ENCODE data around the gene RPTOR. TPM values are rescaled to one million over a fixed set of nuclear protein-coding genes. Genes with fewer than 3 reads are reported as not detected.

RPTOR gene
- total RNA-seq, 4 donors from 2014 or later, result 18.7 to 35.4 (median 21.0) TPM

- no peak for TF ChIP-seq CTCF (IDR thresholded peaks at IDR 0.05; ENCODE audit: low read depth)
Measured at GRCh38 chr17:80948019-80948975, 403.7 kb downstream of the RPTOR start.

GRCh38 chr17:80948976-80949450, 404.4 kb downstream of the RPTOR start:
- no peak for TF ChIP-seq CTCF (IDR thresholded peaks at IDR 0.05; ENCODE audit: low read depth)

DNA sequence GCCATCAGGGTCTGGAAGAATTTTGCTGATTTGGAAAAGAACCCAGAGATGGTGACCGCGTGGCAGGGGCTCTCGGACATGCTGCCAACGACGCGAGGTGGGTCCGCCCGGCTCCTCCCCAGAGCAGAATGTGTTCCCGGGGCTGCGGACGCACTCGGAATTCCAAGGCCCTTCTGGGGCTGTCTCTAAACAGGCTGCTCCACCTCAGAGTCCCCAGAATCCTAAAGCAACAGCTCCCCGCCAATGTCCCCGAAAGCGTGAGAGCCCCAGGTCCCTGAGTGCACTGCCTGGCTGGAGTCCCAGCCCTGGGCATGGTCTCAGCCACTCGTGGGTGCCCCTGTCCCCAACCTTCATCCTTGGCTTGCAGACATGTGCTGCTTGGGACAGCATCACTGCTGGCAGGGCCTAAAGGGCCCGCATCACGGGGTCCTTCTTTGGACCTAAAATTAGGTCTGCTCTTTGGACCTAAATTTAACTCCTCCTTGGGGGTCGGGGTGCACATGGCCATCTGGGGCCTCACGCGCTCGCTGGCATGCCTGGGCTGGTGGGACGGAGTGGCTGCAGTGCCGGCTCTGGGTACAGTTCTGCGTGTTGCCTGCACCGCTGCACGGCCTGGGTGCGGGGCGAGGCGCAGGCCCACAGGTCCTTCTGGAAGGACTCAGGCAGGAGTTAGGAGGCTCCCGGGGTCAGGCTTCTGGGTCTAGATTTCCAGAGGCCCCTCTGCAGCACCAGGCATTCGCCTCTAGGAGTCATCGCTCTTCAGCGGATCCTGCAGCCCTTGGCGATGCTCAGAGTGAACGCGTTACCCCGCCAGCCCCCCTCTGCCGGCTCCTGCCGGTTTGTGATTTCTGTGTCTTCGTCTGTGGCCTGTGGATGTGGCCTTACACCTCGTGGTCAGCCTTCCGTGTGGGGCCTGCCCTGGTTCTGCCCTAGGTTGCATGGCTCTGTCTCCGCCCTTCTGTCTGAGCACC, 405.1 kb downstream of the RPTOR start:
- TF ChIP-seq CTCF (IDR thresholded peaks at IDR 0.05; ENCODE audit: low read depth), result no peak

- TF ChIP-seq CTCF (IDR thresholded peaks at IDR 0.05; ENCODE audit: low read depth), result no peak
Measured at GRCh38 chr17:80950466-80951120, 406.0 kb downstream of the RPTOR start.

DNA sequence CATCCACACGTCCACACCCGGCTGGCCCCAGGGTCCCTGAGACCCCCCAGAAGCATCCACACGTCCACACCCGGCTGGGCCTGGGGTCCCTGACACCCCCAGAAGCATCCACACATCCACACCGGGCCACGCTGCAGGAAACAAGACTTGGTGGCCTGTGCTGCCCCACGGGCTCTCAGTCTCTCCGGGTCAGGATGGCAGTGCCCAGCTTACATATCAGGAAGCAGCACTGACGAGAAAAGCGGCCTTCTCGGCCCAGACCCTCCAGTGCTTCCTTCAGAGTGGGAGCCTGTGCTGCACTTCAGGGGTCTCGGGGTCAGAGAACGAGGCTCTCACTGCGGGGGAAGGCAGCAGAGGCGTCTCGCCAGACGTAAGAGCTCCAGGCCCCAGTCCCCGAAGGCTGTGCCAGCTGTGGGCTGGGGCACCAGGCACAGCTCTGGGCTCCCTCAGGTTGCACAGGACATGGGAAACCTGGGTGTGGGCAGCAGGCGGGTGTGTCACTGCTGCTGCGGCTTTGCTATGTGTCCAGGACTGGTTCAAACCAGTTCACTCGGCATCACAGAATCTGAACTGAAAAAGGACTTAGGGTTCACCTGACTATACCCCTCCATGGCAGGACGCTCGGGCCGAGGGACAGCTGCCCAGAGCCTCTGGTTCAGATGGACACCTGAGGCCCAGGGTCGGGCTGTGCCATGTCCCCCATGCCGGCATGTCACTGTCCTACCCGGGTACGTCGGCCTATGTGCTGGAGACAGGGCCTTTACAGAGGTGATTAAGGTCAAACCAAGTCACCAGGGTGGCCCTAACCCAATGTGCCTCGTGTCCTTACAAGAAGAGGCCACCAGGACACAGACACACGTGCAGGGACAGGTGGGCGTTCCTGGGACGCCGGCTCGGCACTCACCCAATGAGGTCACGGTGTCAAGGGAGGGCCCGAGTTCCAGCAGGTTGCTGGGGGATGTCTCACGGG, 406.8 kb downstream of the RPTOR start:
- TF ChIP-seq CTCF (IDR thresholded peaks at IDR 0.05; ENCODE audit: low read depth), result no peak

GRCh38 chr17:80952291-80952690, 407.7 kb downstream of the RPTOR start:
- no peak for TF ChIP-seq CTCF (IDR thresholded peaks at IDR 0.05; ENCODE audit: low read depth)
